Measurements from ENCODE around the gene ARSK.

DNA sequence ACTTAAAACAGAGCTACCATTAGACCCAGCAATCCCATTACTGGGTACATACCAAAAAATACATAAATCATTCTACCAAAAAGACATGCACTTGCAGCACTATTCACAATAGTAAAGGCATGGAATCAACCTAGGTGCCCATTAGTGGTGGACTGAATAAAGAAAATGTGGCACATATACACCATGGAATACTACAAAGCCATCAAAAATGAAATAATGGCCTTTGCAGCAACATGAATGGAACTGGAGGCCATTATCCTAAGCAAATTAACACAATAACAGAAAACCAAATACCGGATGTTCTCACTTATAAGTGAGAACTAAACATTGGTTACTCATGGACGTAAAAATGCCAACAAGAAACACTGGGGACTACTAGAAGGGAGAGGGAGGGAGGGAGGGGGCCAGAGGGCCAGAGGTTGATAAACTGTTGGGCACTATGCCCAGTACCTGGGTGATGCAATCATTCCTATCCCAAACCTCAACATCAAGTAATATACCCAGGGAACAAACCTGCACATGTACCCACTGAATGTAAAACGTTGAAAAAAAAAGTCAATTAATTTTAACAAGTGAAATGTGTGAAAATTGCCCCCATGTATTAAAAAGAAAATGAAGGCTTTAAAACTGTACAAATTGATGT, 40.5 kb downstream of the ARSK start:
- TF ChIP-seq, protein P1, sequence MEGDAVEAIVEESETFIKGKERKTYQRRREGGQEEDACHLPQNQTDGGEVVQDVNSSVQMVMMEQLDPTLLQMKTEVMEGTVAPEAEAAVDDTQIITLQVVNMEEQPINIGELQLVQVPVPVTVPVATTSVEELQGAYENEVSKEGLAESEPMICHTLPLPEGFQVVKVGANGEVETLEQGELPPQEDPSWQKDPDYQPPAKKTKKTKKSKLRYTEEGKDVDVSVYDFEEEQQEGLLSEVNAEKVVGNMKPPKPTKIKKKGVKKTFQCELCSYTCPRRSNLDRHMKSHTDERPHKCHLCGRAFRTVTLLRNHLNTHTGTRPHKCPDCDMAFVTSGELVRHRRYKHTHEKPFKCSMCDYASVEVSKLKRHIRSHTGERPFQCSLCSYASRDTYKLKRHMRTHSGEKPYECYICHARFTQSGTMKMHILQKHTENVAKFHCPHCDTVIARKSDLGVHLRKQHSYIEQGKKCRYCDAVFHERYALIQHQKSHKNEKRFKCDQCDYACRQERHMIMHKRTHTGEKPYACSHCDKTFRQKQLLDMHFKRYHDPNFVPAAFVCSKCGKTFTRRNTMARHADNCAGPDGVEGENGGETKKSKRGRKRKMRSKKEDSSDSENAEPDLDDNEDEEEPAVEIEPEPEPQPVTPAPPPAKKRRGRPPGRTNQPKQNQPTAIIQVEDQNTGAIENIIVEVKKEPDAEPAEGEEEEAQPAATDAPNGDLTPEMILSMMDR (IDR thresholded peaks at IDR 0.05), result no peak
- TF ChIP-seq POLR2A (IDR thresholded peaks at IDR 0.05), result no peak

Data from right lobe of liver (tissue), 4 donors.